Activated CD4-positive, alpha-beta memory T cell treated with anti-CD3 and anti-CD28 coated beads for 36 hours (primary cell): ENCODE results near the gene CRYBG1. TPM values are rescaled to one million over a fixed set of nuclear protein-coding genes. Genes with fewer than 3 reads are reported as not detected.

Source experiments
- CTCF ChIA-PET: fragments of 350-600 bp; sonication (Branson Sonifier 250); formaldehyde crosslinking; loops from one replicate; lab custom pipeline; 2021; ENCODE audit warnings: antibody characterized with exemption, inconsistent platforms; lab: Charles Lee
- POLR2A ChIA-PET: fragments of 350-600 bp; sonication (Branson Sonifier 250); formaldehyde crosslinking; loops from one replicate; lab custom pipeline; 2021; ENCODE audit warnings: antibody characterized with exemption; lab: Charles Lee
- DNase-seq: peaks from one replicate; pipeline ENCODE4 v3.0.0-alpha.2; 2020
- H3K27ac Mint-ChIP-seq: one replicate; pipeline ENCODE4 v1.8.0; 2021; ENCODE audit warnings: mixed read lengths
- H3K27me3 Mint-ChIP-seq: one replicate; pipeline ENCODE4 v1.8.0; 2021; ENCODE audit warnings: mixed read lengths
- H3K36me3 Mint-ChIP-seq: one replicate; pipeline ENCODE4 v1.8.0; 2021; ENCODE audit warnings: mixed read lengths
- H3K4me1 Mint-ChIP-seq: one replicate; pipeline ENCODE4 v1.8.0; 2021; ENCODE audit warnings: low read depth, mixed read lengths
- H3K4me3 Mint-ChIP-seq: one replicate; pipeline ENCODE4 v1.8.0; 2021; ENCODE audit warnings: mild to moderate bottlenecking, mixed read lengths
- H3K9me3 Mint-ChIP-seq: one replicate; pipeline ENCODE4 v1.8.0; 2021; ENCODE audit warnings: mixed read lengths
- intact Hi-C: fragments of 100-400 bp; cut with micrococcal nuclease; formaldehyde crosslinking; loops from one replicate; pipeline ENCODE4 v1.15.1; 2023
- total RNA-seq, 2 experiments: library from RNA; stranded (reverse); gene quantifications; one replicate each; pipeline ENCODE4 v1.2.3, GENCODE V29; 2021

The CRYBG1 gene
- total RNA-seq, 2 experiments from 2014 or later = 38.4 to 39.3 TPM

GRCh38 chr6:106529438-106529837, 168.9 kb downstream of the CRYBG1 start:
- no peak for DNase-seq
- H3K4me1 Mint-ChIP-seq = peaks cover 78% of the 10 kb centered on the region
- intact Hi-C loops = loop anchor here (10.0 kb wide), 1 partner anchor 1185 kb away; no protein-coding TSS in a partner anchor
- POLR2A ChIA-PET = no interaction called here
- H3K27me3 Mint-ChIP-seq = no peaks in the 10 kb centered on the region
- CTCF ChIA-PET = no interaction called here
- no peaks in the 10 kb centered on the region for H3K9me3 Mint-ChIP-seq
- H3K36me3 Mint-ChIP-seq = peaks cover 67% of the 10 kb centered on the region
- no peak overlapping the region for H3K4me3 Mint-ChIP-seq
- H3K27ac Mint-ChIP-seq = peak overlapping the region; percentile 40

DNA sequence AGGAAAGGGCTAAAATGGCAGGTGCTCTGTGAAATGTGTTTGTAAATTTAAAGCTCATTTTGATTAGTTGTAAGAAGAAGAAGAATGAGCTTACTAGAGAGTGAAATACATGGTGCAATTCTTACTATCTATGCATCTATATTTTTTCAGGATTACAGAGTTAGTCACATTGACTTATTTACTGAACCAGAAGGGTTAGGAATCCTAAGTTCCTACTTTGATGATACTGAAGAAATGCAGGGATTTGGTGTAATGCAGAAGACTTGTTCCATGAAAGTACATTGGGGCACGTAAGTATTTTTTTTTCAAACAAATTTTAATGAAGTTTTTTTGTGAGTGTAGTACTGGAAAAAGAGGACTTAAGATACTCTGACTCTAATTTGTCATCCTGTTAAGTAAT, 169.5 kb downstream of the CRYBG1 start:
- Mint-ChIP-seq H3K4me1 (peaks cover 80% of the 10 kb centered on the region), H3K9me3 (no peaks in the 10 kb centered on the region), H3K4me3 (no peak overlapping the region), H3K27me3 (no peaks in the 10 kb centered on the region), H3K36me3 (peaks cover 69% of the 10 kb centered on the region), H3K27ac (no peak overlapping the region)
- intact Hi-C loops = no loop called here
- ChIA-PET POLR2A (interaction anchor here (1.1 kb wide), 1 partner anchor 11 kb away, joined by 3 read pairs; no protein-coding TSS in a partner anchor), CTCF (no interaction called here)
- DNase-seq = no peak

DNA sequence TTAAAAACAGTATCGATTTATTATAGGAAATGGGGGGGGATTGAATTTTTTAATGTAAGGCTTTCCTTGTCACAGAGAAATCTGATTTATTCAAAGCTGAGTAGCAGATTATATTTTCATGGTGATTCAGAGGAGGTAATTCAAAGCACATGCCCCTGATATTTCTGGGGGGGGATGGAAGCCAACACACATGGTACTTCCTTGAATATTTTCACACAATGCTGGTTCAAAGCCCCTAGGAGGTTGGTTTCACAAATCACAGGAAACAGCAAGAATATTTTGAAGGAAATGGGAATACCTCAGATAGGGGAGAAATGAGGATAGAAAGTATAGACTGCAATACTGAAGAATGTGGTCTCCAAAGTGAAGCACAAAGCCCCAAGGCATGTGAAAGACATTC, 170.0 kb downstream of the CRYBG1 start:
- H3K27me3 Mint-ChIP-seq = no peaks in the 10 kb centered on the region
- peaks cover 80% of the 10 kb centered on the region for H3K4me1 Mint-ChIP-seq
- POLR2A ChIA-PET = interaction anchor here (1.1 kb wide), 1 partner anchor 11 kb away, joined by 3 read pairs; no protein-coding TSS in a partner anchor
- no peak for DNase-seq
- CTCF ChIA-PET = no interaction called here
- H3K4me3 Mint-ChIP-seq = no peak overlapping the region
- no peaks in the 10 kb centered on the region for H3K9me3 Mint-ChIP-seq
- intact Hi-C loops = no loop called here
- no peak overlapping the region for H3K27ac Mint-ChIP-seq
- peaks cover 66% of the 10 kb centered on the region for H3K36me3 Mint-ChIP-seq

GRCh38 chr6:106533054-106533453, 172.5 kb downstream of the CRYBG1 start:
- POLR2A ChIA-PET = interaction anchor here (1.1 to 2.8 kb wide), 2 partner anchors 12 to 84 kb away, joined by 3 to 47 read pairs; no protein-coding TSS in a partner anchor
- H3K4me3 Mint-ChIP-seq = no peak overlapping the region
- no peaks in the 10 kb centered on the region for H3K9me3 Mint-ChIP-seq
- intact Hi-C loops = no loop called here
- CTCF ChIA-PET = interaction anchor here (2.1 to 2.8 kb wide), 2 partner anchors 12 to 33 kb away, joined by 6 to 29 read pairs; no protein-coding TSS in a partner anchor
- peaks cover 83% of the 10 kb centered on the region for H3K4me1 Mint-ChIP-seq
- DNase-seq = no peak
- H3K36me3 Mint-ChIP-seq = peaks cover 70% of the 10 kb centered on the region
- H3K27me3 Mint-ChIP-seq = no peaks in the 10 kb centered on the region
- H3K27ac Mint-ChIP-seq = peak overlapping the region; percentile 68

DNA sequence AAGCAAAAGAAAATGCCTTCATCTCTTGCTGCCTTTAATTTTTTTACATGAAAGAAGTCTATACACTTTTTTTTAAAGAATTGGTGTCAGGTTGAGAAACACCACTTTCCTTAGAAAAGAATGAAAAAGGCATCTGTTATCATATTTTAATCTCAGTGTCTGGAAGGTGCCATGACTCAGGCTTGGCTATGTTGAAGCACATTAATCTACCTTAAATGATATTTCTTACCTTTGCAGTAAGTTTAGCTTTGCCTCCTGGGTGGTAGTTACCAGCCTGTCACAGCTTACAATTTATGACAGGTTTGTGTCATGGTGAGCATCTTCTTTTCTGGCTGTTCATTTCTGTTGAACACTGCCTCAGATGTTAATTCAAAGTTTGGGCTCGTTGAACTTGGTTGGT, 173.5 kb downstream of the CRYBG1 start:
- no peaks in the 10 kb centered on the region for H3K9me3 Mint-ChIP-seq

DNA sequence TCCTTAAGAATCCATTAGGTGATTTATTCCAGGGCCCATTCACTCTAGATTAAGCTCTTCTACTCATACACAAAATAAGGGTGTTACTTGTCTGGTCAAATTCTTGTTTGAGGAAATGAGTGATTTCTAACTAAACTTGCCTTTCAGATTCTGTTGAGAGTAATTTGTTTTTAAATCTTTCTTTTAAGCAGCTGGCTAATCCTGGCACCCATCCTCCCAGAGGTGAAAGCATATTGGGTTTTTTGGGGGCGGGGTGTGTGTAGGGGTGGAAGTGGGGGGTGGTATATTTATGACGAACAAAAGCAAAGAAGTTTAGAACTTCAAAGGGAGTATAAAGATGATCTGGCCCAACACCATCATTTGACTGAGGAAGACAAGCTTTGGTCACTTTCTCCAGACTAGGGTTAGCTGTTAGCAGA, 174.1 kb downstream of the CRYBG1 start:
- H3K4me1 Mint-ChIP-seq = peaks cover 85% of the 10 kb centered on the region
- POLR2A ChIA-PET = interaction anchor here (0.9 to 2.8 kb wide), 7 partner anchors 9 to 60 kb away, joined by 3 to 47 read pairs (median 10); no protein-coding TSS in a partner anchor

More for the DNA sequence above, 173.5 kb downstream of the CRYBG1 start:
- Mint-ChIP-seq H3K27me3 (no peaks in the 10 kb centered on the region), H3K4me1 (peaks cover 86% of the 10 kb centered on the region), H3K27ac (peak overlapping the region; percentile 92), H3K36me3 (peaks cover 71% of the 10 kb centered on the region), H3K4me3 (peak overlapping the region; percentile 17)
- POLR2A ChIA-PET = interaction anchor here (0.9 to 2.8 kb wide), 8 partner anchors 9 to 85 kb away, joined by 3 to 47 read pairs (median 7); no protein-coding TSS in a partner anchor
- intact Hi-C loops = loop anchor here (1.0 kb wide), 3 partner anchors 9 to 19 kb away; no protein-coding TSS in a partner anchor
- no peak for DNase-seq
- CTCF ChIA-PET = interaction anchor here (1.1 to 2.8 kb wide), 6 partner anchors 8 to 32 kb away, joined by 3 to 29 read pairs (median 5); no protein-coding TSS in a partner anchor

DNA sequence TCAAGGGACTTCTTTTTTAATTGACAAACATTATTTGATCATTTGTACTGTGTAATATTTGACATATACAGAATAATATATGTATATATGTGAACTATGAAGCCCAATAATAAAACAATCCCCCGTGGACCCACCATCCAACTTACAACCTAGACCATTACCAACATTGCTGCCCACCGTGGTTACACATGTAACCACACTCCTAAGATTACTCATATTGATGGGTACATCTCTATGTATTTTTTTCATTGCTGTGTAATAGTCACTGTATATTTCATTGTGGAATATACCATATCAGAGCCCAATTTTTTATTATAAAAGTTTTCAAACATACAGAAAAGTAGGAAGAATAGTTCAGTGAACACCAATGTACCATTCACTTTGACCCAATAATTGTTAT, 174.5 kb downstream of the CRYBG1 start:
- no peak for DNase-seq
- H3K9me3 Mint-ChIP-seq = no peaks in the 10 kb centered on the region
- no peak overlapping the region for H3K4me3 Mint-ChIP-seq
- peaks cover 83% of the 10 kb centered on the region for H3K4me1 Mint-ChIP-seq
- H3K27me3 Mint-ChIP-seq = no peaks in the 10 kb centered on the region
- ChIA-PET CTCF (interaction anchor here (0.7 to 2.8 kb wide), 8 partner anchors 9 to 92 kb away, joined by 3 to 29 read pairs (median 5); no protein-coding TSS in a partner anchor), POLR2A (interaction anchor here (1.3 to 2.8 kb wide), 5 partner anchors 10 to 59 kb away, joined by 3 to 47 read pairs (median 11); no protein-coding TSS in a partner anchor)
- intact Hi-C loops = no loop called here
- H3K27ac Mint-ChIP-seq = peak overlapping the region; percentile 92
- H3K36me3 Mint-ChIP-seq = peaks cover 70% of the 10 kb centered on the region

More for the DNA sequence above, 174.1 kb downstream of the CRYBG1 start:
- Mint-ChIP-seq H3K4me3 (peak overlapping the region; percentile 17), H3K27me3 (no peaks in the 10 kb centered on the region), H3K36me3 (peaks cover 70% of the 10 kb centered on the region), H3K9me3 (no peaks in the 10 kb centered on the region), H3K27ac (peak overlapping the region; percentile 92)
- CTCF ChIA-PET = interaction anchor here (0.7 to 2.8 kb wide), 9 partner anchors 9 to 92 kb away, joined by 3 to 29 read pairs (median 4); no protein-coding TSS in a partner anchor
- intact Hi-C loops = loop anchor here (1.0 kb wide), 3 partner anchors 9 to 19 kb away; no protein-coding TSS in a partner anchor
- peak; percentile 84 for DNase-seq

DNA sequence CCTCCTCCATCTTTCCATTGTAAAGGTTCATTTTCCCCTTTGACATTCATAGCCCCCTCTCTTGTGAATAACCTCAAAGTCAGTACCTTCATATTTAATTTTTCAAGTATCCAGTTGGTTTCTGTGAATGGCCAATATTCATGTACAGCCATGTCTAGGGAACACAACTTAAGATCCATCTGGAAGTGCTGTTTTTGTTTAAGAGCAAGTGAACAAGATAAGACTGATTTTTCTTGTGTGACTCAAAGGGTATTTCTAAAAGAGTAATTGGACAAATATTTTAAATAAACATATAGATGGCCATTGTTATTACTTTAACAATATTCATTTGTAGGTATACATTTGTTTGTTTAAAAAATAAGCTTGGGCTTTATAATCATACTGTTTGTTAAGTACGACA, 175.8 kb downstream of the CRYBG1 start:
- CTCF ChIA-PET = interaction anchor here (1.1 to 3.6 kb wide), 5 partner anchors 15 to 29 kb away, joined by 4 to 23 read pairs (median 9); no protein-coding TSS in a partner anchor
- Mint-ChIP-seq H3K36me3 (peaks cover 61% of the 10 kb centered on the region), H3K4me1 (peaks cover 75% of the 10 kb centered on the region), H3K27ac (peak overlapping the region; percentile 79), H3K27me3 (no peaks in the 10 kb centered on the region), H3K4me3 (no peak overlapping the region), H3K9me3 (no peaks in the 10 kb centered on the region)
- POLR2A ChIA-PET = interaction anchor here (1.3 to 1.9 kb wide), 4 partner anchors 10 to 24 kb away, joined by 6 to 12 read pairs (median 11); no protein-coding TSS in a partner anchor
- no peak for DNase-seq
- intact Hi-C loops = no loop called here

DNA sequence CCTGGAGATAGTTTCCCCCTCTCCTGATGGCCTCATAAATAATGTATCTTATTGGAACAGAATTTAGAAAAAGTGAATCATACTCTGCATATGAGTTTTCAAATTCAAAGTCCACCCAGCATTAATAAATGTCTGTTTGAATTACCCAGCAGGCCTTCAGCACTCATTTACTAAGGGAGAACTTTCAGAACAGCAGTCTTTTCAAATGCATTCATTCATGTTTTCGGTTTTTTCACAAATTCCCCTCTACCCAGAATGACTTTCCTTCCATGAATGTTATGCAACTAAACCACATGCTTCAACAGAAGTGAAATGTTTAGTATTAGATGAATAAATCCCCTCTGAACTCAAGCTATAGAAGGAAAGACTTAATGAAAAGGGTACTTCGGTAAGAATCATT, 176.3 kb downstream of the CRYBG1 start:
- no peaks in the 10 kb centered on the region for H3K27me3 Mint-ChIP-seq
- H3K9me3 Mint-ChIP-seq = no peaks in the 10 kb centered on the region
- ChIA-PET CTCF (interaction anchor here (0.6 to 3.6 kb wide), 7 partner anchors 9 to 29 kb away, joined by 3 to 23 read pairs (median 7); no protein-coding TSS in a partner anchor), POLR2A (interaction anchor here (0.6 to 1.9 kb wide), 5 partner anchors 10 to 25 kb away, joined by 3 to 12 read pairs (median 11); no protein-coding TSS in a partner anchor)
- no peak for DNase-seq
- H3K27ac Mint-ChIP-seq = peak overlapping the region; percentile 79
- H3K4me3 Mint-ChIP-seq = peak overlapping the region; percentile 7
- H3K36me3 Mint-ChIP-seq = peaks cover 56% of the 10 kb centered on the region
- peaks cover 72% of the 10 kb centered on the region for H3K4me1 Mint-ChIP-seq
- intact Hi-C loops = loop anchor here (1.0 kb wide), 2 partner anchors 9 to 24 kb away; no protein-coding TSS in a partner anchor

DNA sequence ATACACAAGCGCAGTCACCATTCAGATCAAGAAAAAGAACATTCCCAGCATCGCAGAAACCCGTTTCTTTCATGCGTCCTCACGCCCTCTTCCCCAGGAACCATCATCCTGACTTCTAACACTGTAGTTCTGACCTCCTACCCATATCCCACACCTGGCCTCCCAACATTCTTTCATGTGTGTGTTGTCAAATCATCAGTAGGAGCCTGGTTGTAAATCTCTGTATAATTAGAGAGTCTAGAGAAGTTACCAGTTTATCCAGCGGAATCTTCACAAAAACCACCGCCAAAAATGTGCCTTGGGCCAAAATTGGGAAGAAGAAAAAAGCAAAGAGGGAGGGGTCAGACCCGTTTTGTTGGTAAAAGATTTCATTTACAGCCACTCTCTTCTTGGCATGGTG, 177.1 kb downstream of the CRYBG1 start:
- Mint-ChIP-seq H3K27me3 (no peaks in the 10 kb centered on the region), H3K4me1 (peaks cover 67% of the 10 kb centered on the region), H3K27ac (peak overlapping the region; percentile 79), H3K36me3 (peaks cover 50% of the 10 kb centered on the region), H3K9me3 (no peaks in the 10 kb centered on the region), H3K4me3 (no peak overlapping the region)
- ChIA-PET POLR2A (interaction anchor here (0.6 to 1.9 kb wide), 5 partner anchors 9 to 25 kb away, joined by 3 to 12 read pairs (median 11); no protein-coding TSS in a partner anchor), CTCF (interaction anchor here (0.6 to 3.6 kb wide), 7 partner anchors 8 to 28 kb away, joined by 3 to 23 read pairs (median 7); no protein-coding TSS in a partner anchor)
- intact Hi-C loops = loop anchor here (1.0 kb wide), 2 partner anchors 9 to 24 kb away; no protein-coding TSS in a partner anchor
- no peak for DNase-seq

DNA sequence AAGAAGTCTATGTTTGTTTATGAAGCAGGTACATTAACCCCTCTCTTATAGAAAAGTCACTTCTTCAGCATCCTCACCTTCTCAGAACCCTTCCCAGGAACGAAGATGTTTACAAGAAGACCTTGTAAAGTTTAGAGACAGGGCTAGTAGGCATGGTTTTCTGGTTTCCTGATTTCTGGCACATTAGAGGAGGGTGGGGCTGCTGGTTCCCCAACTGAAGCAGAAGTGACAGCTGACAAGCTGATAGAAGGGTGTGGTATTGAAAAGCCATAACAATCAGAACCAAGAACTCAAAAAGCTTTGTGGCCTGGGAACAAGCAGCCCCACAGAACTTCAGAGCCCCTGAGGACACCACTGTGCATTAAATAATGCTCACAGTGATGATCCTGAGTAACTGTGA, 177.6 kb downstream of the CRYBG1 start:
- intact Hi-C loops = no loop called here
- Mint-ChIP-seq H3K4me1 (peaks cover 62% of the 10 kb centered on the region), H3K36me3 (peaks cover 45% of the 10 kb centered on the region), H3K27ac (peak overlapping the region; percentile 79), H3K27me3 (no peaks in the 10 kb centered on the region), H3K4me3 (no peak overlapping the region), H3K9me3 (no peaks in the 10 kb centered on the region)
- no peak for DNase-seq
- POLR2A ChIA-PET = interaction anchor here (1.5 kb wide), 1 partner anchor 16 kb away, joined by 4 read pairs; no protein-coding TSS in a partner anchor
- CTCF ChIA-PET = interaction anchor here (1.1 to 3.6 kb wide), 2 partner anchors 17 to 26 kb away, joined by 7 to 23 read pairs; no protein-coding TSS in a partner anchor
